ENCODE data around the gene ALG10.
A peak's percentile ranks its signal among the peaks of the same experiment; 100 is the strongest.
"Not testable (repeated sequence)": the region's sequence is repeated elsewhere in the genome, so short reads cannot be mapped to it uniquely, and the experiment has no call there.

Gene ALG10, protein sequence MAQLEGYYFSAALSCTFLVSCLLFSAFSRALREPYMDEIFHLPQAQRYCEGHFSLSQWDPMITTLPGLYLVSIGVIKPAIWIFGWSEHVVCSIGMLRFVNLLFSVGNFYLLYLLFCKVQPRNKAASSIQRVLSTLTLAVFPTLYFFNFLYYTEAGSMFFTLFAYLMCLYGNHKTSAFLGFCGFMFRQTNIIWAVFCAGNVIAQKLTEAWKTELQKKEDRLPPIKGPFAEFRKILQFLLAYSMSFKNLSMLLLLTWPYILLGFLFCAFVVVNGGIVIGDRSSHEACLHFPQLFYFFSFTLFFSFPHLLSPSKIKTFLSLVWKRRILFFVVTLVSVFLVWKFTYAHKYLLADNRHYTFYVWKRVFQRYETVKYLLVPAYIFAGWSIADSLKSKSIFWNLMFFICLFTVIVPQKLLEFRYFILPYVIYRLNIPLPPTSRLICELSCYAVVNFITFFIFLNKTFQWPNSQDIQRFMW

DNA sequence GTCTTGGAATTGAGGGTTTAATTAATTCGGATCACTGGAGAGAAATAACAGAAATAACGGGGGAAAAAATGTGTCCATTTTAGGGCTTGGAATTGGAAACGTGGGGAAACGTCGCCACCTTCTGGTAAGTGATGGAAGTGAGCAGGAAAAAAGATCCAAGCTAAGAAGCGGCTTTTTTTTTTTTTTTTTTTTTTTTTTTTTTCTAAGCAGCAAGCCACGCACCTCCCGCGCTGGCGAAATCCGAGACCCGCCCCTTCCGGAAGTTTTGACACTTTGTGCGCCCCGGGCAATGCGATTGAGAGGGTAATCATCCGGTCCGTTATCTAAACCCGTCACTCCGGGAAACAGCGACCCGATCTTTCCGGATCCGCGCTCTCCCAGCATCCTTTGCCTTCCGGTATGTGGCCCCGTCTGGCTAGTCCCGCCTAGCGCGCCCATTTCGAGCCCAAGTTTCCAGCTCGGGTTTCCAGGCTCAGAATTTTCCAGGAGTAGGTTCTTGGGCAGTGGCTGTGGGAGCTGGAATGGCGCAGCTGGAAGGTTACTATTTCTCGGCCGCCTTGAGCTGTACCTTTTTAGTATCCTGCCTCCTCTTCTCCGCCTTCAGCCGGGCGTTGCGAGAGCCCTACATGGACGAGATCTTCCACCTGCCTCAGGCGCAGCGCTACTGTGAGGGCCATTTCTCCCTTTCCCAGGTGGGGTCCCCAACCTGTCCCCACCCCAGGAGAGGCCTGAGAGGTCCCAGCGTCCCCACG is at the start of gene ALG10:
Gene ALG10, plus strand, starts transcription at position 418 of the 752 bp plus-strand sequence. Its CDS starts 104 bp downstream, at position 522.
- peak; percentile 87 to 92 (median 90) for DNase-seq

DNA sequence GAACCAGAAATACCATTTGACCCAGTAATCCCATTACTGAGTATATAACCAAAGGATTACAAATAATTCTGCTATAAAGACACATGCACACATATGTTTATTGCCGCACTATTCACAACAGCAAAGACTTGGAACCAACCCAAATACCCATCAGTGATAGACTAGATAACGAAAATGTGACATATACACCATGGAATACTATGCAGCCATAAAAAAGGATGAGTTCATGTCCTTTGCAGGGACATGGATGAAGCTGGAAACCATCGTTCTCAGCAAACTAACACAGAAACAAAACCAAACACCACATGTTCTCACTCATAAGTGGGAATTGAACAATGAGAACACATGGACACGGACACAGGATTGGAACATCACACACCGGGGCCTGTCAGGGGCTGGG is 49.4 kb upstream of the ALG10 start:
- DNase-seq = not testable (repeated sequence)

DNA sequence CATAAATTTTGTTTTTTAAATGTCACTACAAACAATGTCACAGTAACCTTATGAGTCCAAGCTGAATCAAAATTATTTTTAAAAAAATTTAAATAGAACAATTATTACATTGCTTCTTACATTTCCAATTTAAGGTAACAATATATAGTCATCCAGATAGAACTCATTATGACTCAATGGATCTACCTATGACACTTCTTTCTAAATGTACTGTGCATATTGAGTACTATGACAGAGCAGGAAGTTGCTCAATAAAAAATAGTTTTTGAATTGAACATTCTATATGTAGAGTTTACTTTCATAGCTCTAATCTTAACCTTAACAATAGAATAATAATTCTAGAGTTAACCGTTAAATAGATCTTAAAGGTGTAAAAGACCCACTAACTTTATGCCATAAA is 44.4 kb upstream of the ALG10 start:
- DNase-seq = no peak

DNA sequence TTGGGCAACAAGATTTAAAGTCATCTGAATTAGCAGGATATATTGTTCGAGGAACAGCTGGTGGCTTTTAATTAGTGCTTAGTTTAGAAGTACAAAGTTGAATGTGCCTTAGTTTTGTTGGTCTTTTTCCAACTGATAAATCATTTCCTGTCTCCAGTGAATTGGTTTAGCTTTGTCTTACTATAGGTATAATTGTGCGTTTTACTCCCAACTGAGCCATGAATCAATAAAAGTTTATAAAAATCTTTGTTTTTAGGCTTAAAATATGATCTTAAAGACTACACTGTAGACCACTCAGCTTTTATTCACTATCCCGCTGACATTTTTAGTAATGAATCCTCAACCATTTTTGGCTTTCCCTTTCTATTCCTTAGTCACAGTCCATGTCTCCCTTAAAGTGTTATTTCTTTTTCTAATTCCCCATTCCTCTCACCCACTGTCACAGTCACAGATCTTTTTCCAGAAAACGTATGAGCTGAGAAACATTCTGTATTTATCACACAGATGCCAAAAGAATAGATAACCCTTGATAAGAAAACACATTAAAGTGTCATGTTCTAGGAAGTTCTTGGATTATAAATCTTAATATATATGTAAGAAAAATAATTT is 34.0 kb upstream of the ALG10 start:
- no peak for DNase-seq

DNA sequence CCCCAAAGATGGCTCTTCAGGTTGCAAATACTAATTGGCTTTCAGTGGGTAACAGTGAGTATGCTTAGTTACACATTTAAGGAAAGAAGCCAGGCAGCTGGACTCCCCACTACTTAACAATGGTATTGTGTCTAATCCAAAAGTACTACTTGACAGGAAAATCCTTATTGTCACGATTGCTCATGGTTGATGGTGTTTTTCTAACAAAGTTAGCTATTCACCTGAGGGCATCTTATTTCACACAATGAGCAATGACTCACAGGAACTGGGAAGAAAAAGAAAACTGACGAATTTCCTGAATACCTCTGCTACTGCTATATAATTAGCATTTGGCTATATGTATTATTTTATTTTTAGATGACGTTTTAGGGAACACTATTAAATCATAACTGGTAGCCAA is 33.4 kb upstream of the ALG10 start:
- DNase-seq = no peak

DNA sequence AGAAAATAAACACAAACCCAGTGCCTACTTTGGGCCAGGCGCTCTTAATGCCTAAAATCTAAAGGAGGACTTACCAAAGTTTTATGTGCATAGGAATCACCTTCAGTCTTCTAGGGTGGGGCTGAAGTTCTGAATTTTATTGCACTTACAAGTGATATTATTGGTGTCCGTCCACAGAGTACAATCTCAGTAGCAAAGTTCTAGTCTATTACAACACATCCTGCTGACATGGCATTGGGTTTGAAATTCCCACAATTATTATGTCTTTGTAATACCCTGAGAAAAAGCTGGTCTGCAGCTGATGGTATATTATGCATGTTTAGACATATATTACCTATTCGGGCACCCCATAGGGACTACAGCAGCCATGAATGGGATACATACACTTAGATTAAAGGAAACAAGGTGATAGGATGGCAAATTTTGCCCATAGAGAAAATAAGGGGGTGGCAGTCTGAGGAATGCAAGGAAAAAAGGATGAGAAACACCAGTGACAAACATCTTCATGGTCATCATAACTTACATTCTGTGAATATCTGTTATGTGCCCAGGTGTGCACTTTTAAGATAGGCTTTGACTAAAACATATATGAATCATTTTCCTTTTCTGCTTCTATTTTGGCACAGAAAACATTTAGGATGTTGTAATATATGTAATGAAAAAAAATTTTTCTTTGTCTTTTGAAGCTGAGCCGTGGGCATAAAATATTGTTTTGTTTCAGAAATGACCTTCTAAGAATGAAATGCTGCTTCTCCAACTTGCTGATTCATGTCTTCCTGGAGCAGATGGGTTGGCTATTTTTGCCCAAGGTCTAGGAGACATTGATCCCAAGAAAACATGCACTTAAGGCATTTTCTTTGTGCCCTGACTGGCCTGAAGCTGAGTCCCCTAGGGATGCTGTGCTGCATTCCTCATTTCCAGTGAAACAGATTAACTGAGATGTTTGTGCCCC is 27.2 kb upstream of the ALG10 start:
- no peak for DNase-seq

DNA sequence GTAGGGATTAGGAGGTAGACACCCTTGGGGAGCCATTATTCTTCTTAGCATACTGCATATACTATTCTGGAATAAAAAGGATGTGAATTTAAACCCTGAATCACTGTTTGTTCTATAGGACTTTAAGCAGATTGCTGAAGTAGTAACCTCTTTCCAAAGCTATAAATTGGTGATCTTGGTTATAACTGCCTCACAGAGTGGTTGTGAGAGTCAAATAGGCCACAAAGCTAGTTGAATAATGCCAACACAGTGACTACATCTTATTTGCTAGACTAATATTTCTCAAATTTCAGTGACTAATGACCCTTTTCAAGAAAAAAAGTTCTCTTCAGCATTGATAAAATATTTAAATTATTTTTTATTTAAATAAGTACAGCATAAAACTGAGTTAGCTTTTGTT is 13.5 kb upstream of the ALG10 start:
- not testable (repeated sequence) for DNase-seq

DNA sequence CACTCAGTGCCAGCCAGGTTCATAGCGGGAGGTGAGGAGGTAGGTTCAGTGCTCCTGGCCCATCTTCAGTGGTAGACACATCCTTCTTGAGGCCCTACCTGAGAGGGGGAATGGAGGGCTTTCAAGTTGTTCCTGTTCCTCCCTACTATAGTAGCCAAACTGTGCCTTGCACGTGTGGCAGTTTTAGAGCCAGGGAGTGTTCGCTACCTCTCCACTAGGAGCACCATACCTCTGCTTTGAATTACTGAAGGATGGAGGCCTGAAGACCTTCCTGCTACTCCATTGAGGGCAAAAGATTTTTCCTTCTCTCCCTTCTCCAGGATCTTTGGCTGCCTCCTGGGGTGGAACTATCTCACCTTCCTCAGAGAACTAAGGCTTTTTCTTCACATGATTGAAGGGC is 5.9 kb upstream of the ALG10 start:
- no peak for DNase-seq

DNA sequence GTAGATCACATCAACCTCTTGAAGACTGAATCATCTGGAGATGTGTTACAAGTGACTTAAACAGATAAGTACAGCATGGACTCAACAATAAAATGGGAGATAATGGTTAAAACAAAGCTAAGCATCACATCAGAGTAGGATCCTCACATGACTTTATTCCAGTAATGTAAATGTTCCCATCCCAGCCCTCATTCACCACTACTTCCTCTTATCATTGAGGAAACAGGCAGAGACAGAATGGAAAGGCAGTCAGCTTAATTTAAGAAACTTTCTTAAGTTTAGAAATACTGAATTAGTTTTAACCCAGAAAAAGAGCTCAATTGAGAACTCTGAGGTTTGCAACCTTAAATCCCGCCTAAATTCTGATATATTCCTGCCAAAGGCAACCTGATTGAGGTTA is 1.2 kb upstream of the ALG10 start:
- no peak for DNase-seq

DNA sequence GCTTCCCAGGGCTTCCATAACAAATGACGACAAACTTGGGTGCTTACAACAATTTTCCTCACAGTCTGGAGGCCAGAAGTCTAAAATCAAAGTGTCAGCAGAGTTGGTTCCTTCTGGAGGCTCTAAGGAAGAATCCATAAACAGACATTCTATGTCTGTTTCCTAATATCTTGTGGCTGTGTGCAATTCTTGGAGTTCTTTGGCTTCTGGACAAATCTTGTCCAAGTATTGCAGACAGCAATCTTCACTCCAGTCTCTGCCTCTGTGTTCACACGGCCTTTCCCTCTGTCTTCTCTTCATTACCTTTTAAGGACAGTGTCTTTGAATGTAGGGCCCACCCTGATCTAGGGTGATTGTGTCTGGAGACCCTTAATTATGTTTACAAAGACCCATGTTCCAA is 5.4 kb downstream of the ALG10 start:
- DNase-seq = not testable (repeated sequence)

DNA sequence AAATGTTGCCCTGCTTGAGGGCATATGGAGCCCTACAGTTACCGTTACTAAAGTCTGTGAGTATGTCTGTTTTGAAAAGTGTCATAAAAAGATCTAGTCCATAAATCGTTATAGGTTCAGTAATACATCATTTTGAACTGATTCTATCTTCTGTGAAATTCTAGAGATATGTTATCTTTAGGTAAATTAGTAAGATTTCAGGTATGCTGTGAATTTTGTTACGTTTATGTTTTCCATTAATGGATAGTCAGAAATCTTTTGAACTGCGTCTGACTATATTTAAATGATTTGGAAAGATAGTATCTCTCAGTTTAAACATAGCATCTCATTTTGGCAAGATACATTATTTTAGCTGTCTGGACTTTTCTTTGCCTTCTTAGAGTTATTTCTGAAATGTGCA is 8.3 kb downstream of the ALG10 start:
- no peak for DNase-seq

DNA sequence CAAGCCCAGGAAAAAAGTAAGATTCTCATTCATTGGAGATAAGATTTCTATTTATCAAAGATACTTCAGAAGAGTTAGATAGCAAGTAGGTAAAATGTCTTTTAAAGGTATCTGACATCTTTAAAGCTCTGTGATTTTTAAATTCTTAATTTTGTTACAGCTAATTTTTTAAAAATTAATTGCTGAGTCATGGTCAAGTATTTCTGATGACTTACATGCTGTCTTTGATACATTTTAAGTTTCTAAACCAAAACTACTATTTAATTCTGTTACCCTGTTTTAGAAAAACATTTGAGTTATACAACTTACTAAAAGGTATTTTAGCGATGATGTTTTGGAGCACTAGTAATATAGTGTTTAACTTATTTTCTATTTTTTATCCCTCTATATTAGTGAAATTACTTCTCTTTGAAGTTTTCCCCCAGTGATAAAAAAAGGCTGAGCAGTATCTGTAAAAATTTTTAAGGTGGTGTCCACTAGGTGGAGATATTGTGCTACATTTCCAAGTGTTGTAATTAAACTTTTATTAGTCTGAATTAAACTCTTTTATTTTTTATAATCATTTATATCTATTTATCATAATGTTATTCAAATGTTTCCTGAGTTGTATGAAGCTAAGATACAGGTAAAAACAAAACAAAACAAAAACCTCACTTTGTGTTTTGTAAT is 11.5 kb downstream of the ALG10 start:
- no peak for DNase-seq

DNA sequence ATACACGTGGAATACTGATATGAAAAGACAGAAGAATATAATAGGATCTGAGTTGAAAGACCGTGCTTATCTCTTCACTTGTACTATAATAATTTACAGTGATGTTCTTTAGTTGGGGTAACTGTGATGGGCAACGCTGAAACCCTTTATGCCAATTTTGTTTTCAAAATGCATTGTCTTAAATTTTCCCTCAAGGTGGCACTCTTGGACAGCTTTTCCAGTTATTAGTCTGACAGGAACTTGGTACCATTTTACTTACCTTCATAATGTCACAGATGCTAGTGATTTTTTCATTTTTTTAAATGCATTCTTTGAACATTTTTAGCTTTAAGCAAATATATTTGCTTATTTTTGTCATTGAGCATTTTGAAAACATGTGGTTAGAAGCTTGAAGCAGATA is 16.1 kb downstream of the ALG10 start:
- not testable (repeated sequence) for DNase-seq

DNA sequence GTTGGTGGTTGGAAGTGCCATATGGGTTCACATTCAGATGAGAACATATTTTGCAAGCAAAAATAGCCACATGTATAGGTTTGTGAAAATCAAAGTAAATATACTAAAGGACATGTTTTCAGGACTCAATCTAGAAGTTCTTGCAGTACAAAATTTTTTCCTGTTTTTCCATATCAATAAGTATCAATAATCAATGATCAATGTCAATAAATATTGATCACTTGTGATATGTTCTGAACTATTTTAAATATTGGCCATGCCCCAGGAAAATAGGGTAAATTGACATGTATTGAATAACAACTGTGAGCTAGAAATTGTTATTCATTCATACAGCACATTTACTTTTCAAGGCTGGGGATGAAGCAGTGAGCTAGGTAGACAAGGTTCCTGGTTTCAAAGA is 24.3 kb downstream of the ALG10 start:
- no peak for DNase-seq

DNA sequence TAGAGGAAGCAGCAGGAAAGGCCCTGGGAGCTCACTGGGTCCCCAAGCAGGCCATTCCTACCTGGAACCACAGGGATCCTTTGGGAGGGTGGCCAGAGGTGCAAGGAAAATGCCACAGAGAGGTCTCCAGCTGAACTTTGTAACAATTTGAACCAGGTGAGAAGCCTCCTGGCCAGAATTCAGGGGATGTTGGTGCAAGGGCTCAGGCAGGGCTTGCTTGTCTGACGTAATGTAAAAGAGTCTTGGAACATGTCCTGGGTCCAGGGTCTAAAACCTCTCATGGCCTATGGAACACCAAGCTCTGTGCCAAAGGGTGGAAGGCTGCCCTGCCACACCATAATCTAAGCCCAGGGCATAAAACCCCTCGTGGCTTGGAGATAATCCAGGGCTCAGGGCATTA is 25.6 kb downstream of the ALG10 start:
- not testable (repeated sequence) for DNase-seq

DNA sequence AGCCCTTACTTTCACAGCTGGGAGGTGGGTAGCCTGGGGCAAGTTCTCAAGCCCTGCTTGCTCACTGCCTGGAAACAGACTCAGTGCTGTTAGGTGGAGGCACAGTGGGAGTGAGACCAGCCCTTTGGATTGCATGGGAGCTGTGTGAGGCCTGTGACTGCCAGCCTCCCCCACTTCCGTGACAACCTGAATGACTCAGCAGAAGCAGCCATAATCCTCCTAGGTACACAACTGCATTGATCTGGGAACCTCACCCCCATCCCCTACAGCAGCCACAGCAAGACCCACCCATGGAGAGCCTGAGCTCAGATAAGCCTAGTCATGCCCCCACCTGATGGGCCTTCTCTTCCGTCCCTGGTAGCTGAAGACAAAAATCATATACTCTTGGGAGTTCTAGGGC is 26.4 kb downstream of the ALG10 start:
- no peak for DNase-seq

DNA sequence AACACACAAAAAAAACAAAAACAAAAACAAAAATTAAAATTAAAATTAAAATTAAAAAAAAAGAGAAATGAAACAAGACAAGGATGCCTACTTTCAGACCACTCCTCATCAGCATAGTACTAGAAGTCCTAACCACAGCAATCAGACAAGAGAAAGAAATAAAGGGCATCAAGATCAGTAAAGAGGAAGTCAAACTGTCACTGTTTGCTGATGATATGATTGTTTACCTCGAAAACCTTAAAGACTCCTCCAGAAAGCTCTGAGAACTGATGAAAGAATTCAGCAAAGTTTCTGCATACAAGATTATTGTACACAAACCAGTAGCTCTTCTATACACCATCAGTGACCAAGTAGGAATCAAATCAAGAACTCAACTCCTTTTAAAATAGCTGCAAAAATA is 29.2 kb downstream of the ALG10 start:
- DNase-seq = no peak

DNA sequence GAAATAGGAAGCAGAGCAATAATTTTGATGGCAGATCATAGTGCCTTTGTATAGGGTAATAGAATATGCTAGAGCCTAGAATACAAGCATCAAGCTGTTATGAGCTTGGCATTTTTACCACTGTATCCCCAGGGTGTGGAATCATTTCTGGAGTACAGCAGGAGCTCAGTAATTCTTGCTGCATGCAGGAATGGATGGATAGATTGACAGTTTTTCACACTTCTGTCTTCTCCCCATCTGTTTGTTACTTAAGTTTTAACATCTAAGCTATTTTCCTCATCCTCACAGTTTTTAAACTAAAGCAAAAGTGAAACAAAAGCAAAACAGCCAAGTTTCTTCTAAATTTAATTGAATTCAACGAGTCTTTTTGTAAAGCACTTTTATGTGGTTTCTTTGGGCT is 32.6 kb downstream of the ALG10 start:
- DNase-seq = no peak

Data from activated CD4-positive, CD25-positive, alpha-beta regulatory T cell (primary cell).